WI38 (cell line): ENCODE data around the gene MAT1A.
"Not testable (repeated sequence)": the region's sequence is repeated elsewhere in the genome, so short reads cannot be mapped to it uniquely, and the experiment has no call there.

Source experiments
- H3K4me3 ChIP-seq: 2 replicates; pipeline ENCODE4 v1.5.1; 2011; ENCODE audit warnings: low read depth, mild to moderate bottlenecking, control low read depth, low read length
- CTCF ChIP-seq: IDR thresholded peaks from 2 replicates; pipeline ENCODE4 v1.5.1; 2012; ENCODE audit warnings: low read depth, mild to moderate bottlenecking, control low read depth, low read length

The MAT1A gene

GRCh38 chr10:80264081-80265056 lies 25.1 kb downstream of the MAT1A start:
- H3K4me3 ChIP-seq: no peak overlapping the region
- TF ChIP-seq CTCF: no peak

GRCh38 chr10:80261316-80262030 lies 28.0 kb downstream of the MAT1A start:
- H3K4me3 ChIP-seq: no peak overlapping the region
- TF ChIP-seq CTCF: no peak

- H3K4me3 ChIP-seq: no peak overlapping the region
- TF ChIP-seq CTCF: peak; percentile 89
Measured at GRCh38 chr10:80260295-80261243, 28.9 kb downstream of the MAT1A start.

GRCh38 chr10:80259405-80259871 lies 30.0 kb downstream of the MAT1A start:
- TF ChIP-seq CTCF: no peak
- H3K4me3 ChIP-seq: no peak overlapping the region

- not testable (repeated sequence) for H3K4me3 ChIP-seq
Measured at GRCh38 chr10:80256798-80257197, 32.7 kb downstream of the MAT1A start.

GRCh38 chr10:80254726-80255125 lies 34.7 kb downstream of the MAT1A start:
- not testable (repeated sequence) for H3K4me3 ChIP-seq

GRCh38 chr10:80253963-80254271 lies 35.5 kb downstream of the MAT1A start:
- H3K4me3 ChIP-seq: not testable (repeated sequence)

- no peak for TF ChIP-seq CTCF
- no peak overlapping the region for H3K4me3 ChIP-seq
Measured at GRCh38 chr10:80253266-80253962, 36.0 kb downstream of the MAT1A start.
